OCI-LY3 (cell line): ENCODE results near the gene ACAD11.

Source experiments
- CTCF ChIP-seq: fragments of 200-600, 300-600 bp; sonication (generic); IDR thresholded peaks from 2 replicates; pipeline ENCODE4 v1.5.1; 2014; ENCODE audit warnings: antibody characterized with exemption, low read length, low read depth
- EZH2phosphoT487 ChIP-seq: fragments of 200-600 bp; shearing (Covaris generic); IDR thresholded peaks from 2 replicates; pipeline ENCODE4 v1.6.1; 2018; ENCODE audit warnings: antibody characterized with exemption, mixed run types, low read depth

DNA sequence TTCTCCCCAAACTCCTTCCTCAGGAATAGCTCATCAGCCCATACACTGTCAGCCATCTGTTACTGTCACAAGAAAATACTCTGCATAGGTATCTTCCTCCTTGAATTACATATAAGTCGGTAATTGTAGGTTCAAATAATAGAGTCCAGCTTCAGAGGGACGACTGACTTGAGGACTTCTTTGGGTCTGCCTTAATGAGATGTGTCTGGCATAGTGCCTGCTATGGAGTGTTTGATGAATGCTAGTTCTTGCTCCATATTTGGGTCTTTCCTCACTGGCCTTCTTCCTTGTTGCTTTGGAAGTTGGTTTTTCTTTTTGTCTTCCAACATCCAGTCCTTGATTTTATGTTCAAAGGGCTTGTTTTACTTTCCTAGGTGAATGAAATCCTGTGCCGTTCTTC, 129.0 kb downstream of the ACAD11 start:
- TF ChIP-seq EZH2phosphoT487, result no peak
- no peak for TF ChIP-seq CTCF
